Stimulated activated CD8-positive, alpha-beta memory T cell treated with anti-CD3 and anti-CD28 coated beads, Interleukin-12 subunit alpha, Interleukin-12 subunit beta, amount 100 ng/mL, for 24 hours (primary cell): ENCODE results near the gene HARS1.
"Not testable (repeated sequence)": the region's sequence is repeated elsewhere in the genome, so short reads cannot be mapped to it uniquely, and the experiment has no call there.

Experiments
- DNase-seq: peaks from one replicate; pipeline ENCODE4 v3.0.0-alpha.2; 2020; ENCODE audit errors: extremely low read depth

HARS1 gene

DNA sequence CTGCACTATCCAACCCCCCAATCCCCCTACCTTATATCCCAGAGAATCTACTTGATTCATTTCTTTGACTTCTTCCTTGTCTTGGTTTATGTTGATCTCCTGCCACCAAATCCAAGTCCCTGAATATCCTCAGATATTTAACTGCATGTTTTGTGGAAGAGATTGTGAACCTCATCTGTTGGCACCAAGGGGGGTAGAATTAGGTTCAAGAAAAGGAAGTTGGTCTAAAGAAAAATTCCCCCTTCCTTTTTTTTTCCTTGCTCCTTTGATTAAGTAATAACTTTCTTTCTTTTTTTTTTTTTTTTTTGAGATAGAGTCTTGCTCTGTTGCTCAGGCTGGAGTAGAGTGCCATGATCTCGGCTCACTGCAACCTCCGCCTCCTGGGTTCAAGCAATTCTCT, 57.7 kb downstream of the HARS1 start:
- no peak for DNase-seq

DNA sequence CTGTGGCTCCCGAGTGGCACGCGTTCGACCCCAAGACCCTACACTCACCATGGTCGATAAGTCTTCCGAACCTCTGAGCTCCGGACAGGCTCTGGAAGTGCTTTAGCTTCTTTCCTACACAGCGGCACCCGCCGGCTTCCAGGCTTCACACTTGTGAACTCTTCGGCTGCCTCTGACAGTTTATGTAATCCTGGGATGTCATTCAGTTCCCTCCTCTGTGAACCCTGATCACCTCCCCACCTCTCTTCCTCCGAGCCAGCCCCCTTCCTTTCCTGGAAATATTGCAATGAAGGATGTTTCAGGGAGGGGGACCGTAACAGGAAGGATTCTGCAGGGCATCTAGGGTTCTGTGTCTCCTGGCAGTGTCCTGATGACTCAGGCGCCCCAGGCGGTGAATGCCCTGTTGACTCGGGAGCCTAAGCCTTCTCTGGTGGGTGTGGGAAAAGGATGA, 58.1 kb downstream of the HARS1 start, which contains the start of gene CD14:
Gene CD14, minus strand, starts transcription at position 155 of the 451 bp plus-strand sequence. Its CDS starts 104 bp downstream, at position 51.
- DNase-seq = no peak

GRCh38 chr5:140632366-140633020, 58.7 kb downstream of the HARS1 start:
- no peak for DNase-seq

DNA sequence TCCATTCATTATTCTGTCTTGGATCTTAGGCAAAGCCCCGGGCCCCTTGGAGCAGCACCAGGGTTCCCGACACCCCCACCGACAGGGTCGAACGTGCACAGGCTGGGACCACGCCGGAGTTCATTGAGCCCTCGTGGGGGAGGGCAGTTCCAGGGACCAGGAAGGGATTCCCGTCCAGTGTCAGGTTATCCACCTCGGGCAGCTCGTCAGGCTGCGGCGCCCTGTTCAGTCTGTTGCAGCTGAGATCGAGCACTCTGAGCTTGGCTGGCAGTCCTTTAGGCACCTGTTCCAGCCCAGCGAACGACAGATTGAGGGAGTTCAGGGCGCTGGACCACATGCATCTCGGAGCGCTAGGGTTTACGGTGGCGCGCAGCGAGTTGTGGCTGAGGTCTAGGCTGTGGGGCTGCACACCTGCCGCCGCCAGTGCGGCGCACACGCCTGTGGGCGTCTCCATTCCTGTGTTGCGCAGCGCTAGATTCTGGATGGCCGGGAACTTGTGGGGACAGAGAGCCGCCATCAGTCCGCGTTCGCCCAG, 59.3 kb downstream of the HARS1 start:
- DNase-seq = no peak

DNA sequence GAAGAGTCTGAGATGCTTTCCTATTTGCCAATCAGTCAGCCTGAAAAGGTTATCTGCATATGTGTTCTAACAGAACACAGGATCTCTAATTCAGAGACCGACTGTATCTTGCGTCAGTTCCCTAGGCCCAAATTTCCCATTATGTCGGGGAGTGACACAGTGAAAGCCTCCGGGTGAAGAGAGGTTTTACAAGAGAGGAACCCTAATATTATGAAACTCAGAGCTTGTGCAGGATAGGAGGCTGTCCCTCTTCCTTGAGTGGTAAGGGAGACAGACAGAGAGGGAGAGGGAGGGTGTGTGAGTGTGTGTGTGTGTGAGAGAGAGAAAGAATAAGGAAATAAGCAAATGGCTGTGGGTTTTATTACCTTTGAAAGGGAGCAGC, 60.1 kb downstream of the HARS1 start:
- no peak for DNase-seq

DNA sequence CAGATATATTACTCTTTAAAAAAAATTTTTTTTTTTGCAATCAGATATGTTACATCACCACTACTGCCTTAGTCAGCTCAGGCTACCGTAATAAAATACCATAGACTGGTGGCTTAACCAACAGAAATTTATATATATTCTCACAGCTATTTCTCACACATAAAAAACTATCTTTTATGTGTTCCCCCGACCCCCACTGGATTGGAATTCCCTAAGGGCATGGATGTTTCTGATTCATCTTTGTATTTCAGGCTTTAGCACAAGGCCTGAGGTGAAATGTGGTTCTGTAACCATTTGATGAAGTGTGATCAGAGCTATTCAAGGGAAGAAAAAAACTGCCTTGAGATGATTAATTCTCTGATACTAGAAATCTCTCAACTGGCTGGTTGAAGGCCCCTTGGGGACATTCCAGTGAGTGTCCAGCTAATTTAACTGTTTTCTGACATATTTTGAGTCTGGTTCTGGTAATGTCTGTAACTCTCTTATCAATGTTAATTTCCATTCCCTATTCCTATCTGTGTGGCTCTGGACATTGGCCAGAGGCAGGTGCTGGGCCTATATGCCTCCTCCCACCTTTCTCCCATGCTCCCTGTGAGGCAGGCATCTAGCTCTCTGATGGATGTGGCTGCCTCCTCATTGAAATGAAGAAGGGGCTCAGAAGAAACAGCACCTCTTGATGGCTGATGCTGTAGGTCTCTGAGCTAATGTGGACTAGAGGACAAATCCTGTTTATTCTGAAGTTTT, 60.7 kb downstream of the HARS1 start:
- no peak for DNase-seq

DNA sequence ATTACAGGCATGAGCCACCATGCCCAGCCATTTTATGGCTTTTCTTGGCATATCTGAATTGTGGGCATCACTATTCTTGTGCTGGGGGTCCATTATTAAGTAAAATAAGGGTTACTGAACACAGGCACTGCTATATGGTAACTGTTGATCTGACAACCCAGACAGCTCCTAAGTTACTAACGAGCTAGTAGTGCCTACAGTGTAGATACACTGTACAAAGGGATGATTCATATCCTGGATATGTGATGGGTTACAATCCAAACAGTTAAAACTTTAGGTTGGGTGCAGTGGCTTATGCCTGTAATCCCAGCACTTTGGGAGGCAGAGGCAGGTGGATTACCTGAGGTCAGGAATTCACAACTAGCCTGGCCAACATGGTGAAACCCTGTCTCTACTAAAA, 62.5 kb downstream of the HARS1 start:
- DNase-seq = no peak

DNA sequence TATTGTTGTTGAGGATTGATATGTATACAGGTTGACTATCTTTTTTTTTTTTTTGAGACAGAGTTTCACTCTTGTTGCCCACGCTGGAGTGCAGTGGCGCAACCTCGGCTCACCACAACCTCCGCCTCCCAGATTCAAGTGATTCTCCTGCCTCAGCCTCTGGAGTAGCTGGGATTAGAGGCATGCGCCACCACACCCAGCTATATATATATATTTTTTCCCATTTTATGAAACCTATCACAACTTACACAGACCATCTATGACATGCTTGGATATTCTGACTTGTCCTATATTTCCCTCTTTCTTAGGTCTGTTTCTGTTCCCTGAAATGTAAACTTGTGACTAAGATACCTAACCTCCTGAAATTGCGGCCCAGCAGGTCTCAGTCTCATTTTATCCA, 63.2 kb downstream of the HARS1 start:
- DNase-seq = no peak

DNA sequence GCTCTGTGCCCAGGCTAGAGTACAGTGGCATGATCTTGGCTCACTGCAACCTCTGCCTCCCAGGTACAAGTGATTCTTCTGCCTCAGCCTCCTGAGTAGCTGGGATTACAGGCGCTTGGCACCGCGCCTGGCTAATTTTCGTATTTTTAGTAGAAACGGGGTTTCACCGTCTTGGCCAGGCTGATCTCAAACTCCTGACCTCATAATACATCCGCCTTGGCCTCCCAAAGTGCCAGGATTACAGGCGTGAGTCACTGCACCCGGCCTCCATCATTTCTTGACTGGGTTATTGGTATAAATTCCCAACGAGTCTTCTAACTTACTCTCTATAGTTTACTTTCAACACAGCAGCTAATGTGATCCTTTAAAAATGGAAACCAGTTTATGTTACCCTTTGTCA, 66.3 kb downstream of the HARS1 start:
- not testable (repeated sequence) for DNase-seq
